ENCODE data around the gene OR4K14. TPM values are rescaled to one million over a fixed set of nuclear protein-coding genes. Genes with fewer than 3 reads are reported as not detected.
"Not testable (repeated sequence)": the region's sequence is repeated elsewhere in the genome, so short reads cannot be mapped to it uniquely, and the experiment has no call there.

The OR4K14 gene
- total RNA-seq, 1 donor from 2014 or later: not detected

DNA sequence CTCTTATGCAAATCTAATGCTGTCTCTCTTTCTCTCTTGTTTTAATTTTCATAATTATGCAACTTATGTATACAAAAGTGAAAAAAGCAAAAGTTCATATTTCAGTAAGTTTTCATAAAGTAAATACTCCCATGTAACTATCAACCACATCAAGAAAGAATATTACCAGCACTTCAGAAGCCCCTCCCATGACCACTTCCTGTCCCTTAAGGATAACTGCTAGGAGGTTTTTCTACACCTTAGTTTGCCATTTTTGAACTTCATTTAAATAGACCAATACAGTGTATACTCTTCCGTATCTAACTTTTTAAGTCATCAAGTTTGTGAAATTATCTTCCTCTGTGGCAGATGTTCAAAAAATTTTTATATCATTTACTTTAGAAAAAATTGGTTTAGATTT, 44.3 kb downstream of the OR4K14 start:
- DNase-seq (ENCODE audit: low read depth) (no peak), FAIRE-seq (no peak)
- Mint-ChIP-seq H3K4me1 (ENCODE audit: low read depth, unreplicated experiment) (no peaks in the 10 kb centered on the region), H3K9me3 (ENCODE audit: unreplicated experiment) (no peaks in the 10 kb centered on the region), H3K36me3 (ENCODE audit: low read depth, unreplicated experiment) (no peaks in the 10 kb centered on the region), H3K27ac (ENCODE audit: unreplicated experiment) (no peak overlapping the region), H3K4me3 (ENCODE audit: unreplicated experiment) (no peak overlapping the region), H3K27me3 (ENCODE audit: low read depth, unreplicated experiment) (no peaks in the 10 kb centered on the region)
- H4K20me1 ChIP-seq (ENCODE audit: insufficient read depth, low read length): no peaks in the 10 kb centered on the region
- H3K9me3 ChIP-seq (ENCODE audit: insufficient read depth, low read depth, low read length): no peaks in the 10 kb centered on the region
- no peaks in the 10 kb centered on the region for H3K79me2 ChIP-seq (ENCODE audit: insufficient read depth, low read length)
- H3K36me3 ChIP-seq (ENCODE audit: insufficient read depth, low read length): no peaks in the 10 kb centered on the region
- TF ChIP-seq EZH2 (IDR thresholded peaks at IDR 0.05; ENCODE audit: insufficient read depth, low read length): no peak
- TF ChIP-seq, protein P1, sequence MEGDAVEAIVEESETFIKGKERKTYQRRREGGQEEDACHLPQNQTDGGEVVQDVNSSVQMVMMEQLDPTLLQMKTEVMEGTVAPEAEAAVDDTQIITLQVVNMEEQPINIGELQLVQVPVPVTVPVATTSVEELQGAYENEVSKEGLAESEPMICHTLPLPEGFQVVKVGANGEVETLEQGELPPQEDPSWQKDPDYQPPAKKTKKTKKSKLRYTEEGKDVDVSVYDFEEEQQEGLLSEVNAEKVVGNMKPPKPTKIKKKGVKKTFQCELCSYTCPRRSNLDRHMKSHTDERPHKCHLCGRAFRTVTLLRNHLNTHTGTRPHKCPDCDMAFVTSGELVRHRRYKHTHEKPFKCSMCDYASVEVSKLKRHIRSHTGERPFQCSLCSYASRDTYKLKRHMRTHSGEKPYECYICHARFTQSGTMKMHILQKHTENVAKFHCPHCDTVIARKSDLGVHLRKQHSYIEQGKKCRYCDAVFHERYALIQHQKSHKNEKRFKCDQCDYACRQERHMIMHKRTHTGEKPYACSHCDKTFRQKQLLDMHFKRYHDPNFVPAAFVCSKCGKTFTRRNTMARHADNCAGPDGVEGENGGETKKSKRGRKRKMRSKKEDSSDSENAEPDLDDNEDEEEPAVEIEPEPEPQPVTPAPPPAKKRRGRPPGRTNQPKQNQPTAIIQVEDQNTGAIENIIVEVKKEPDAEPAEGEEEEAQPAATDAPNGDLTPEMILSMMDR (IDR thresholded peaks at IDR 0.05; ENCODE audit: insufficient read depth, low read depth, low read length): no peak
- H2AFZ ChIP-seq (ENCODE audit: low read depth, low read length): no peak overlapping the region
- no peak overlapping the region for H3K27ac ChIP-seq (ENCODE audit: low read depth, low read length)
- H3K4me1 ChIP-seq (ENCODE audit: insufficient read depth, low read length): no peaks in the 10 kb centered on the region
- no peak overlapping the region for H3K4me3 ChIP-seq (ENCODE audit: insufficient read depth, low read depth, low read length)
- H3K4me2 ChIP-seq (ENCODE audit: low read length): no peak overlapping the region
- H3K27me3 ChIP-seq (ENCODE audit: insufficient read depth, low read length): no peaks in the 10 kb centered on the region
- no peak overlapping the region for H3K9ac ChIP-seq (ENCODE audit: low read length)

DNA sequence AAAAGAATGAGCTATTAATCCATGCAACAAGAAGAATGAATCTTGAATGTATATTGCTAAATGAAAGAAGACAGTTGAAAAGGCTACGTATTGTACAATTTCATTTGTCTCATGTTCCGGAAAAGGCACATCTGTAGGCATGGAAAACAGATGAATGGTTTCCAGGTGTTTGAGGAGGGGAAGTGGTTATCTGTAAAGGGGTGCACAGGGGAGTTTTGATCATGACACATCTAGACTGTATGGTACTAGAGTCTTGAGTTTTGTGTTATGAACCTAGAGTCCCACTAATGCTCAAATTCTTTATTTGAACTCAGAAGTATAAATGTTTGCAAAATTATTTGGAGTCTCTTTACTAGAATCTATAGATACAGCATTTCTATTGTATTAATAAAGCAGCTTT, 49.4 kb downstream of the OR4K14 start:
- H3K36me3 ChIP-seq (ENCODE audit: insufficient read depth, low read length); H3K9me3 Mint-ChIP-seq (ENCODE audit: unreplicated experiment); DNase-seq (ENCODE audit: low read depth); H3K79me2 ChIP-seq (ENCODE audit: insufficient read depth, low read length); H3K4me1 Mint-ChIP-seq (ENCODE audit: low read depth, unreplicated experiment); H3K9ac ChIP-seq (ENCODE audit: low read length); FAIRE-seq; H3K27me3 ChIP-seq (ENCODE audit: insufficient read depth, low read length); H2AFZ ChIP-seq (ENCODE audit: low read depth, low read length); H3K4me1 ChIP-seq (ENCODE audit: insufficient read depth, low read length); H4K20me1 ChIP-seq (ENCODE audit: insufficient read depth, low read length); H3K4me3 ChIP-seq (ENCODE audit: insufficient read depth, low read depth, low read length); H3K27ac ChIP-seq (ENCODE audit: low read depth, low read length); H3K4me2 ChIP-seq (ENCODE audit: low read length); H3K4me3 Mint-ChIP-seq (ENCODE audit: unreplicated experiment); H3K27ac Mint-ChIP-seq (ENCODE audit: unreplicated experiment); H3K27me3 Mint-ChIP-seq (ENCODE audit: low read depth, unreplicated experiment); H3K36me3 Mint-ChIP-seq (ENCODE audit: low read depth, unreplicated experiment); H3K9me3 ChIP-seq (ENCODE audit: insufficient read depth, low read depth, low read length): not testable (repeated sequence)

Other genes with a start within 250 kb of the OR4K14 start
- not detected in 2 replicates for gene OR4M1, start 245.8 kb downstream of the OR4K14 start, total RNA-seq
- gene OR4N2, start 215.5 kb downstream of the OR4K14 start, total RNA-seq: not detected in 2 replicates
- not detected in 2 replicates for gene OR4K2, start 144.2 kb downstream of the OR4K14 start, total RNA-seq
- gene OR4K5, start 98.7 kb downstream of the OR4K14 start, total RNA-seq: not detected in 2 replicates
- not detected in 2 replicates for gene OR4K1, start 88.4 kb downstream of the OR4K14 start, total RNA-seq
- not detected in 2 replicates for gene OR4K15, start 43.7 kb downstream of the OR4K14 start, total RNA-seq
- gene OR4Q2, start 17.1 kb downstream of the OR4K14 start, total RNA-seq: not detected in 2 replicates
- not detected in 2 replicates for gene OR4K13, start 16.7 kb upstream of the OR4K14 start, total RNA-seq
- not detected in 2 replicates for gene OR4L1, start 40.7 kb upstream of the OR4K14 start, total RNA-seq
- gene OR4K17, start 91.4 kb upstream of the OR4K14 start, total RNA-seq: not detected in 2 replicates
- gene OR4N5, start 119.5 kb upstream of the OR4K14 start, total RNA-seq: not detected in 2 replicates
- not detected in 2 replicates for gene OR11G2, start 171.6 kb upstream of the OR4K14 start, total RNA-seq
- gene OR11H6, start 204.4 kb upstream of the OR4K14 start, total RNA-seq: not detected in 2 replicates
- gene OR11H7, start 209.7 kb upstream of the OR4K14 start, total RNA-seq: not detected in 2 replicates
- not detected in 2 replicates for gene OR11H4, start 220.0 kb upstream of the OR4K14 start, total RNA-seq